Smooth muscle cell (in vitro differentiated cells): ENCODE data around the gene SHISAL2A. TPM values are rescaled to one million over a fixed set of nuclear protein-coding genes. Genes with fewer than 3 reads are reported as not detected.

Experiments
- DNase-seq: peaks from one replicate; lab custom pipeline; 2025; ENCODE audit not compliant: unreplicated experiment; lab: John Stamatoyannopoulos, UW
- H2AFZ ChIP-seq: fragments of 200-600 bp; sonication (generic); 2 replicates; pipeline ENCODE4 v1.6.0; 2016; ENCODE audit warnings: antibody characterized with exemption, low read depth, mild to moderate bottlenecking
- H3F3A ChIP-seq: fragments of 200-600 bp; sonication (generic); 2 replicates; pipeline ENCODE4 v1.6.0; 2017; ENCODE audit warnings: antibody characterized with exemption, low read depth
- H3K27ac ChIP-seq: fragments of 200-600 bp; sonication (generic); 2 replicates; pipeline ENCODE4 v1.5.1; 2016; ENCODE audit warnings: low read depth, mild to moderate bottlenecking
- H3K27me3 ChIP-seq: fragments of 200-600 bp; sonication (generic); 2 replicates; pipeline ENCODE4 v1.6.1; 2016; ENCODE audit warnings: low read depth, mild to moderate bottlenecking
- H3K36me3 ChIP-seq: fragments of 200-600 bp; sonication (generic); 2 replicates; pipeline ENCODE4 v1.5.1; 2016; ENCODE audit warnings: low read depth
- H3K4me1 ChIP-seq: fragments of 200-600 bp; sonication (generic); 2 replicates; pipeline ENCODE4 v1.5.1; 2016; ENCODE audit warnings: low read depth
- H3K4me2 ChIP-seq: fragments of 200-600 bp; sonication (generic); 2 replicates; pipeline ENCODE4 v1.6.0; 2016; ENCODE audit warnings: mild to moderate bottlenecking
- H3K4me3 ChIP-seq: fragments of 200-600 bp; sonication (generic); 2 replicates; pipeline ENCODE4 v1.5.1; 2016; ENCODE audit warnings: mild to moderate bottlenecking
- H3K79me2 ChIP-seq: fragments of 200-600 bp; sonication (generic); 2 replicates; pipeline ENCODE4 v1.6.0; 2016; ENCODE audit warnings: low read depth, mild to moderate bottlenecking
- H3K9ac ChIP-seq: fragments of 200-600 bp; sonication (generic); 2 replicates; pipeline ENCODE4 v1.6.0; 2016; ENCODE audit warnings: low read depth
- H3K9me3 ChIP-seq: fragments of 200-600 bp; sonication (generic); replicated peaks from 2 replicates; pipeline ENCODE4 v1.5.1; 2016; ENCODE audit warnings: low read depth
- H4K20me1 ChIP-seq: fragments of 200-600 bp; sonication (generic); 2 replicates; pipeline ENCODE4 v1.6.0; 2016; ENCODE audit warnings: low read depth
- WGBS: methylation state at CpG from one replicate; pipeline ENCODE4 v1.1.7; 2016; ENCODE audit warnings: low lambda C conversion rate; 5-methylcytosine and 5-hydroxymethylcytosine counted together
- polyA plus RNA-seq: library from polyadenylated mRNA; unstranded; fragments of >200 nt; fragmentation: Nextera tagmentation; extraction: Ambion mirVana; gene quantifications from 2 replicates; pipeline ENCODE4 v1.2.1, GENCODE V29; 2016
- total RNA-seq: library from RNA; depleted of rRNA; stranded (reverse); fragments of >200 nt; gene quantifications from 2 replicates; pipeline ENCODE4 v1.2.3, GENCODE V29; 2014
- TF ChIP-seq, protein P1 (sequence below): fragments of 200-600 bp; sonication (generic); IDR thresholded peaks from 2 replicates; pipeline ENCODE4 v1.5.1; 2017; ENCODE audit warnings: borderline replicate concordance, mild to moderate bottlenecking, antibody characterized with exemption; ENCODE audit not compliant: insufficient read depth, poor library complexity, severe bottlenecking

The SHISAL2A gene
- total and polyA plus RNA-seq, 2 experiments from 2014 or later = 0.66 to 2.3 TPM

DNA sequence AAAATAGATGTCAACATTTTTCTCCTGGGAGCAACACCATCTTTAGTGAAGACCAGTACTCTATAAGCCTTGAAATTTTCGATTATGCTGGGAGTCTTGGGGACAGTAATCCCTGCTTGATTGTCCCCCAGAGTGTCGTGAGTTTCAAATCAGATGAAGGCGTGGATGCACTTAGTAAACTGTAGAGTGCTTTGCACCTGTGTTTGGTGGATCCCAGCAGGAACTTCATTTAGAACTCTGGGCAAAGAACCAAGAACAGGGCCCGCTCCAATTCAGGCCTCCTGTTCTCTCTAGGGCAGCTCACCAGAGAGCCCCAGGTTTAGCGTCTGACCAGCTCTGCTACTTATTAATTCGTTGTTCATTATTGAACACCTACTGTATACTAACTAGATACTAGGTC lies 29.3 kb upstream of the SHISAL2A start:
- Histone ChIP-seq H2AFZ (no peak overlapping the region), H4K20me1 (no peaks in the 10 kb centered on the region), H3K4me2 (peak overlapping the region; percentile 91), H3K9me3 (no peaks in the 10 kb centered on the region), H3K4me1 (peaks cover 13% of the 10 kb centered on the region), H3K9ac (no peak overlapping the region), H3K79me2 (peaks cover 14% of the 10 kb centered on the region), H3K4me3 (peak overlapping the region; percentile 66), H3K27ac (no peak overlapping the region), H3K36me3 (peaks cover 2% of the 10 kb centered on the region), H3K27me3 (no peaks in the 10 kb centered on the region), H3F3A (no peaks in the 10 kb centered on the region)
- no peak for DNase-seq
- TF ChIP-seq, protein P1, sequence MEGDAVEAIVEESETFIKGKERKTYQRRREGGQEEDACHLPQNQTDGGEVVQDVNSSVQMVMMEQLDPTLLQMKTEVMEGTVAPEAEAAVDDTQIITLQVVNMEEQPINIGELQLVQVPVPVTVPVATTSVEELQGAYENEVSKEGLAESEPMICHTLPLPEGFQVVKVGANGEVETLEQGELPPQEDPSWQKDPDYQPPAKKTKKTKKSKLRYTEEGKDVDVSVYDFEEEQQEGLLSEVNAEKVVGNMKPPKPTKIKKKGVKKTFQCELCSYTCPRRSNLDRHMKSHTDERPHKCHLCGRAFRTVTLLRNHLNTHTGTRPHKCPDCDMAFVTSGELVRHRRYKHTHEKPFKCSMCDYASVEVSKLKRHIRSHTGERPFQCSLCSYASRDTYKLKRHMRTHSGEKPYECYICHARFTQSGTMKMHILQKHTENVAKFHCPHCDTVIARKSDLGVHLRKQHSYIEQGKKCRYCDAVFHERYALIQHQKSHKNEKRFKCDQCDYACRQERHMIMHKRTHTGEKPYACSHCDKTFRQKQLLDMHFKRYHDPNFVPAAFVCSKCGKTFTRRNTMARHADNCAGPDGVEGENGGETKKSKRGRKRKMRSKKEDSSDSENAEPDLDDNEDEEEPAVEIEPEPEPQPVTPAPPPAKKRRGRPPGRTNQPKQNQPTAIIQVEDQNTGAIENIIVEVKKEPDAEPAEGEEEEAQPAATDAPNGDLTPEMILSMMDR = no peak
- 99% methylated on average over 6 of the region's 6 CpGs for WGBS

DNA sequence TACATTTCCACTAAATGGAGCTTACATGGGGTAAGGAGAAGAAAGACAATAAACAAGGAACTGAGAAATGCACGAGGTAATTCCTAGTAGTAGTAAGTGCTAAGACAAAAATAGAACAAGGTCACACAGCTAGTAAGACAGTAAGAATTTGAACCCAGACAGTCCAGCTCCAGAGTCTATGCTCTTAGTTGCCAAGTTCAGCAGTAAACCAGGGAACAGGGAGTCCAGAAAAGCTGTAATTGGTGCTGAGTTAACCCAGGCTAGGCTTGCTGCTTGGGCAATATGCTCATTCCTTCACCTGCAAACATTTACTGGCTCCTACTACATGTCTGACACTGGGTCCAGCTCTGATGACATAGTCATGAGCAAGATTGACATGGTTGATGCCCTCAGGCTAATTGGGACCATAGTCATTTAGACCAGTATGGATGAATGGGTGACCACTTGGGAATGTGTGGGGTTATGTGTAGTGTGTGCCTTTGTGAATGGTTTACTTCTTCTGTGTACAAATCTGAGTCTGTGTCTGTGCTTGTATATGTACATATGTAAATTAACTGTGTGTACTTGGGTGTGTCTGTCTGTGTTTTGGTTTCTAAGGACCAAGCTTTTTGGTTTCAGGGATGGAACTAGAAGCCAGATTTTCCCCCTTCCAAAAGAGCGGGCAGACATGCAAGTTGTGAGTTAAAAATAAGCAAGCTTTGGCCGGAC lies 28.8 kb upstream of the SHISAL2A start:
- H3K36me3 ChIP-seq = peaks cover 6% of the 10 kb centered on the region
- H3K4me1 ChIP-seq = peaks cover 13% of the 10 kb centered on the region
- no peaks in the 10 kb centered on the region for H3F3A ChIP-seq
- no peak overlapping the region for H2AFZ ChIP-seq
- H3K79me2 ChIP-seq = peaks cover 14% of the 10 kb centered on the region
- no peak for DNase-seq
- H4K20me1 ChIP-seq = no peaks in the 10 kb centered on the region
- no peaks in the 10 kb centered on the region for H3K27me3 ChIP-seq
- H3K4me3 ChIP-seq = no peak overlapping the region
- H3K4me2 ChIP-seq = peak overlapping the region; percentile 91
- TF ChIP-seq, protein P1 = no peak
- WGBS = 61% methylated on average over 3 of the region's 3 CpGs
- no peaks in the 10 kb centered on the region for H3K9me3 ChIP-seq
- no peak overlapping the region for H3K27ac ChIP-seq
- H3K9ac ChIP-seq = no peak overlapping the region

DNA sequence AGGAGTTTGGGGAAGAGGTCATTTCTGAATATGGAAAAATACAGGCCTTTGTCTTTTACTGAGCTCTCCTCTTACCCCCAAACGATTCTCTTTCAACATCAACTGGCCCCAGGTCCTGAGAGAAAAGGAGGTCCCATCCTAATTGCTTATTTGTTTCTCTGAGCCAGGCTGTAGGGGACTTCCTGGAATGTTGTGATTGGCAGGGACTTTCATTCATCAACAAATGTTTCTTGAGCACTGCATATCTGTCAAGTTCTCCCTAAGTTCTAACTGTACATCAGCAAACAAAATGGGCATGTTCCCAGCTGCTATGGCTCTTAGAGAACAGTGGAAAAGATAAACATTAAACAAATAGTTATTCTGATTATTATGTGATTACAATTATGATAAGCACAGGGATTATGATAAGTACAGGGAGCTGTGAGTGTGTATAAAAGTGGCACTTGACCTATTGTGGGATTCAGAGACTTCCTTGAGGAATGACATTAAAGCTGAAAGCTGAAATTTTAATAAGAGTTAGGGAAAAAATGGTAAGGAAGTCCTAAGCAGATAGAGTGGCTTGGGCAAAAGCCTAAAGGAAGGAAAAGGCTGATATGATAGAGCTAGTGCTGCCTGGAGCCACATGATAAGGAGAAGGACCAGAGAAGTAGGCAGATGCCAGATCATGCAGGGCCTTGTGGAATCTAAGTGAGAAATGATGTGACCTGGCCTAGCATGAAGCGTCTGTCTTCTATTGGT lies 19.2 kb upstream of the SHISAL2A start:
- no peak overlapping the region for H3K9ac ChIP-seq
- no peak overlapping the region for H2AFZ ChIP-seq
- H3K36me3 ChIP-seq = peaks cover 2% of the 10 kb centered on the region
- no peaks in the 10 kb centered on the region for H3F3A ChIP-seq
- no peaks in the 10 kb centered on the region for H3K79me2 ChIP-seq
- H3K27me3 ChIP-seq = no peaks in the 10 kb centered on the region
- H3K4me3 ChIP-seq = no peak overlapping the region
- no peaks in the 10 kb centered on the region for H3K4me1 ChIP-seq
- no peak for DNase-seq
- H4K20me1 ChIP-seq = no peaks in the 10 kb centered on the region
- WGBS = 63% methylated on average over 2 of the region's 2 CpGs
- H3K9me3 ChIP-seq = no peaks in the 10 kb centered on the region
- no peak overlapping the region for H3K4me2 ChIP-seq
- no peak overlapping the region for H3K27ac ChIP-seq
- TF ChIP-seq, protein P1 = no peak
